NCI-H345 (cell line): ENCODE measurements around the gene GYG2.
"Not testable (repeated sequence)": the region's sequence is repeated elsewhere in the genome, so short reads cannot be mapped to it uniquely, and the experiment has no call there.

ENCODE experiments used
- DNase-seq: peaks from one replicate; lab custom pipeline; 2025; lab: John Stamatoyannopoulos, UW

The GYG2 gene

GRCh38 chrX:2872671-2873277 lies 44.0 kb downstream of the GYG2 start:
- no peak for DNase-seq

GRCh38 chrX:2874222-2875135 lies 45.7 kb downstream of the GYG2 start:
- no peak for DNase-seq

- DNase-seq = no peak
These were observed 46.4 kb downstream of the GYG2 start for GRCh38 chrX:2875136-2875481.

- DNase-seq = no peak
These were observed 47.2 kb downstream of the GYG2 start for GRCh38 chrX:2875798-2876399.

- no peak for DNase-seq
These were observed 49.8 kb downstream of the GYG2 start for GRCh38 chrX:2878563-2878962.

GRCh38 chrX:2879670-2880069 lies 50.9 kb downstream of the GYG2 start:
- DNase-seq = no peak

GRCh38 chrX:2883770-2884169 lies 55.0 kb downstream of the GYG2 start:
- no peak for DNase-seq

- DNase-seq = no peak
These were observed 59.6 kb downstream of the GYG2 start for GRCh38 chrX:2888309-2888708.

GRCh38 chrX:2889045-2889605 lies 60.4 kb downstream of the GYG2 start:
- DNase-seq = no peak

- not testable (repeated sequence) for DNase-seq
These were observed 61.2 kb downstream of the GYG2 start for GRCh38 chrX:2889706-2890490.

GRCh38 chrX:2890536-2891460 lies 62.1 kb downstream of the GYG2 start:
- not testable (repeated sequence) for DNase-seq

- DNase-seq = no peak
These were observed 64.1 kb downstream of the GYG2 start for GRCh38 chrX:2892816-2893215.

- DNase-seq = no peak
These were observed 66.2 kb downstream of the GYG2 start for GRCh38 chrX:2894885-2895292.

GRCh38 chrX:2897311-2897689 lies 68.6 kb downstream of the GYG2 start:
- DNase-seq = no peak

- DNase-seq = not testable (repeated sequence)
These were observed 69.2 kb downstream of the GYG2 start for GRCh38 chrX:2897690-2898623.

GRCh38 chrX:2898846-2899512 lies 70.2 kb downstream of the GYG2 start:
- DNase-seq = no peak

- DNase-seq = no peak
These were observed 72.8 kb downstream of the GYG2 start for GRCh38 chrX:2901367-2902036.

- DNase-seq = no peak
These were observed 74.1 kb downstream of the GYG2 start for GRCh38 chrX:2902841-2903240.

GRCh38 chrX:2903366-2903765 lies 74.6 kb downstream of the GYG2 start:
- no peak for DNase-seq
